ENCODE measurements around the gene PLXNA4.

The PLXNA4 gene

GRCh38 chr7:132161533-132161915 lies 414.7 kb downstream of the PLXNA4 start:
- no CpG with 5 or more reads among the region's 12 CpGs for WGBS (ENCODE audit: extremely low coverage, insufficient coverage, insufficient read length)
- Histone ChIP-seq H3K18ac (ENCODE audit: low read length) (no peak overlapping the region), H3K9ac (ENCODE audit: low read length) (no peak overlapping the region), H3K4ac (ENCODE audit: low read depth, low read length) (no peak overlapping the region), H2BK120ac (ENCODE audit: insufficient read depth, low read length, poor library complexity) (no peak overlapping the region), H3K36me3 (ENCODE audit: control insufficient read depth in 1 of 2, insufficient read depth in 2 of 2, low read length in 2 of 2) (no peaks in the 10 kb centered on the region), H3K79me1 (ENCODE audit: low read length) (no peaks in the 10 kb centered on the region), H3K79me2 (ENCODE audit: control insufficient read depth, insufficient read depth, low read length, poor library complexity) (no peaks in the 10 kb centered on the region), H3K27me3 (ENCODE audit: insufficient read depth, low read length) (no peaks in the 10 kb centered on the region), H3K4me3 (ENCODE audit: low read depth, low read length) (no peak overlapping the region), H3K14ac (ENCODE audit: low read length) (no peak overlapping the region), H3K27ac (ENCODE audit: low read depth, low read length) (no peak overlapping the region), H4K8ac (ENCODE audit: low read depth, low read length) (no peak overlapping the region), H2BK12ac (ENCODE audit: low read length) (no peak overlapping the region), H2BK5ac (ENCODE audit: low read depth, low read length, poor library complexity) (no peak overlapping the region), H2AK5ac (ENCODE audit: low read length) (no peak overlapping the region), H4K91ac (ENCODE audit: low read depth, low read length) (no peak overlapping the region), H3K4me2 (ENCODE audit: low read length) (no peak overlapping the region), H2AFZ (ENCODE audit: insufficient read depth, low read length, poor library complexity) (no peak overlapping the region), H3K9me3 (ENCODE audit: insufficient read depth, low read depth, low read length) (peaks cover 3% of the 10 kb centered on the region), H3K4me1 (ENCODE audit: control insufficient read depth in 1 of 2, insufficient read depth in 2 of 2, low read length in 2 of 2) (no peaks in the 10 kb centered on the region), H3K23ac (ENCODE audit: low read length) (no peak overlapping the region), H4K12ac (ENCODE audit: low read depth, low read length) (no peak overlapping the region)
- no peak for DNase-seq

DNA sequence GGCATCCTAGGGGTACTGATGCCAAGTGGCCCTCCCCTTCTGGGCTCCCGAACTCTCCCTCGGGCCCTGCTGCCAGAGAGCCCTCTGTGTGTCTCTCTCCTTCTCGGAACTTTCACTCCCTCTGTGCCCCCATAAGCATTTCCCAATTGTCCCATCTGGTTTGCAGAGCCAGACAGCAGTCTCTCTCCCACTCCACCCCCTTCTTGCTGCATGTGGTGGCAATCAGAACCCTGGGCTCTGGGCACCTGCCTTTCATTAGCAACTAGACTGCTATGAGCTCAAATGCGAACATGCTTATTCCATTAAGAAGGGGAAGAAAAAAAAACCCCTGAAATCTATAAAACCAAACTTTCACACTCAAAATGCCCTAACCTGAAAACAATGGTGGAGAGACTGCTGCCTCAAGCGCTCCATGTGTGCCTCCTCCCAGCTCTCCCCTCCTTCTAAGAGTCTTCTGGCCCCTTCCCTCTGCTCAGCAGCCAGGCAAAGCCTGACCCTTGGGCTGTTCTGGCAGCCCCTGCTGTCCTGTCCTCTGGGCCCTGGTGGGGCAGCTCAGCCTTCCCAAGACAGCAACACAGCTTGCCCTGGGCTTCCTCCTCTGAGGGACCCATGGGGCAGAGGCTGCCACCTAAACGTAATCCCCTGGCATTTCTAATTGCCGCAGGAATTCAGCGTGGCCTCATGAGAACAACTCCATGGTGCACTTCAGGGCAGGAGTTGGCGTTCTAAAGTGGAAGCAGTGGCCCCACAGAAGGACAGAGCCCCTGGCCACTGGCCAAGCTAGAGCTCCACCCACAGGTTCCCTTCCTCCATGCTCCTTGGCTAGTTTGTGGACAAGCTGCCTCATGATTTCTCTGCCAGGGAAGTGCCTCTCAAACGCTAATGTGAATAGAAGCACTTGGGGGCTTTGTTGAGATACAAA lies 415.4 kb downstream of the PLXNA4 start:
- Histone ChIP-seq H3K23ac (ENCODE audit: low read length) (no peak overlapping the region), H2BK5ac (ENCODE audit: low read depth, low read length, poor library complexity) (no peak overlapping the region), H4K12ac (ENCODE audit: low read depth, low read length) (no peak overlapping the region), H3K18ac (ENCODE audit: low read length) (no peak overlapping the region), H2BK120ac (ENCODE audit: insufficient read depth, low read length, poor library complexity) (no peak overlapping the region), H3K79me1 (ENCODE audit: low read length) (no peaks in the 10 kb centered on the region), H4K8ac (ENCODE audit: low read depth, low read length) (no peak overlapping the region), H3K9ac (ENCODE audit: low read length) (no peak overlapping the region), H3K4me1 (ENCODE audit: control insufficient read depth in 1 of 2, insufficient read depth in 2 of 2, low read length in 2 of 2) (no peaks in the 10 kb centered on the region), H2BK12ac (ENCODE audit: low read length) (no peak overlapping the region), H2AFZ (ENCODE audit: insufficient read depth, low read length, poor library complexity) (no peak overlapping the region), H3K14ac (ENCODE audit: low read length) (no peak overlapping the region), H3K4ac (ENCODE audit: low read depth, low read length) (no peak overlapping the region), H3K4me2 (ENCODE audit: low read length) (no peak overlapping the region), H3K9me3 (ENCODE audit: insufficient read depth, low read depth, low read length) (peaks cover 3% of the 10 kb centered on the region), H3K27me3 (ENCODE audit: insufficient read depth, low read length) (no peaks in the 10 kb centered on the region), H3K79me2 (ENCODE audit: control insufficient read depth, insufficient read depth, low read length, poor library complexity) (no peaks in the 10 kb centered on the region), H2AK5ac (ENCODE audit: low read length) (no peak overlapping the region), H3K27ac (ENCODE audit: low read depth, low read length) (no peak overlapping the region), H3K36me3 (ENCODE audit: control insufficient read depth in 1 of 2, insufficient read depth in 2 of 2, low read length in 2 of 2) (no peaks in the 10 kb centered on the region), H3K4me3 (ENCODE audit: low read depth, low read length) (no peak overlapping the region), H4K91ac (ENCODE audit: low read depth, low read length) (no peak overlapping the region)
- no peak for DNase-seq
- WGBS (ENCODE audit: extremely low coverage, insufficient coverage, insufficient read length) = no CpG with 5 or more reads among the region's 10 CpGs

- Histone ChIP-seq H3K36me3 (ENCODE audit: control insufficient read depth in 1 of 2, insufficient read depth in 2 of 2, low read length in 2 of 2) (no peaks in the 10 kb centered on the region), H3K4ac (ENCODE audit: low read depth, low read length) (no peak overlapping the region), H2AK5ac (ENCODE audit: low read length) (no peak overlapping the region), H2BK5ac (ENCODE audit: low read depth, low read length, poor library complexity) (no peak overlapping the region), H4K12ac (ENCODE audit: low read depth, low read length) (no peak overlapping the region), H3K4me3 (ENCODE audit: low read depth, low read length) (no peak overlapping the region), H3K9ac (ENCODE audit: low read length) (no peak overlapping the region), H2BK12ac (ENCODE audit: low read length) (no peak overlapping the region), H3K9me3 (ENCODE audit: insufficient read depth, low read depth, low read length) (no peaks in the 10 kb centered on the region), H3K79me2 (ENCODE audit: control insufficient read depth, insufficient read depth, low read length, poor library complexity) (no peaks in the 10 kb centered on the region), H3K27ac (ENCODE audit: low read depth, low read length) (no peak overlapping the region), H3K14ac (ENCODE audit: low read length) (no peak overlapping the region), H3K18ac (ENCODE audit: low read length) (no peak overlapping the region), H3K4me2 (ENCODE audit: low read length) (no peak overlapping the region), H3K27me3 (ENCODE audit: insufficient read depth, low read length) (no peaks in the 10 kb centered on the region), H3K23ac (ENCODE audit: low read length) (no peak overlapping the region), H4K8ac (ENCODE audit: low read depth, low read length) (no peak overlapping the region), H4K91ac (ENCODE audit: low read depth, low read length) (no peak overlapping the region), H3K79me1 (ENCODE audit: low read length) (no peaks in the 10 kb centered on the region), H2BK120ac (ENCODE audit: insufficient read depth, low read length, poor library complexity) (no peak overlapping the region), H2AFZ (ENCODE audit: insufficient read depth, low read length, poor library complexity) (no peak overlapping the region), H3K4me1 (ENCODE audit: control insufficient read depth in 1 of 2, insufficient read depth in 2 of 2, low read length in 2 of 2) (no peaks in the 10 kb centered on the region)
- WGBS (ENCODE audit: extremely low coverage, insufficient coverage, insufficient read length) = no CpG with 5 or more reads among the region's 3 CpGs
- DNase-seq = peak; percentile 62 to 81
These were observed 417.4 kb downstream of the PLXNA4 start for GRCh38 chr7:132158841-132159240.

DNA sequence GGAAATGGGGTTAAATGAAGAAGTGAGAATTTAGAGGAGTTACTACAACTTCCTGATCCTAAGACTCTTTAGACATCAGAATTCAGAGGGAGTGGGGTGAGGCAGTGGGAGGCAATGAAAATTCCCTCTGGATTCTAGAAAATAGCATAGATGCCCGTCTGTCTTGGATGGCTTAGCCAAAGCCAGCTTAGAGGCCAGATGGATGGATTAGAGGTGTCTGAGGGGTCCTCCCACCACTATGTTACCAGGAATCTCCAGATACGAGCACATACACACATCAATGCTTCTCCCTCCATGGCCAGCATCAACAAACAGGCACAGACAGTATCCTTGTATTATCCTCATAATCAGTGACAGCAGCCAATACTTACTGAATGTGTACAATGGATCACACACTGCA lies 418.1 kb downstream of the PLXNA4 start:
- H4K8ac ChIP-seq (ENCODE audit: low read depth, low read length) = no peak overlapping the region
- H3K27ac ChIP-seq (ENCODE audit: low read depth, low read length) = no peak overlapping the region
- no peak overlapping the region for H2AFZ ChIP-seq (ENCODE audit: insufficient read depth, low read length, poor library complexity)
- no peak overlapping the region for H2BK12ac ChIP-seq (ENCODE audit: low read length)
- no peaks in the 10 kb centered on the region for H3K9me3 ChIP-seq (ENCODE audit: insufficient read depth, low read depth, low read length)
- H2BK5ac ChIP-seq (ENCODE audit: low read depth, low read length, poor library complexity) = no peak overlapping the region
- no peaks in the 10 kb centered on the region for H3K36me3 ChIP-seq (ENCODE audit: control insufficient read depth in 1 of 2, insufficient read depth in 2 of 2, low read length in 2 of 2)
- no peaks in the 10 kb centered on the region for H3K79me1 ChIP-seq (ENCODE audit: low read length)
- no peaks in the 10 kb centered on the region for H3K79me2 ChIP-seq (ENCODE audit: control insufficient read depth, insufficient read depth, low read length, poor library complexity)
- no peak overlapping the region for H2AK5ac ChIP-seq (ENCODE audit: low read length)
- no peak overlapping the region for H4K91ac ChIP-seq (ENCODE audit: low read depth, low read length)
- H3K4me3 ChIP-seq (ENCODE audit: low read depth, low read length) = no peak overlapping the region
- no peaks in the 10 kb centered on the region for H3K27me3 ChIP-seq (ENCODE audit: insufficient read depth, low read length)
- H3K14ac ChIP-seq (ENCODE audit: low read length) = no peak overlapping the region
- H3K4me2 ChIP-seq (ENCODE audit: low read length) = no peak overlapping the region
- no peak overlapping the region for H3K23ac ChIP-seq (ENCODE audit: low read length)
- H3K9ac ChIP-seq (ENCODE audit: low read length) = no peak overlapping the region
- no peak overlapping the region for H3K18ac ChIP-seq (ENCODE audit: low read length)
- WGBS (ENCODE audit: extremely low coverage, insufficient coverage, insufficient read length) = no CpG with 5 or more reads among the region's 2 CpGs
- H2BK120ac ChIP-seq (ENCODE audit: insufficient read depth, low read length, poor library complexity) = no peak overlapping the region
- no peak for DNase-seq
- H4K12ac ChIP-seq (ENCODE audit: low read depth, low read length) = no peak overlapping the region
- H3K4me1 ChIP-seq (ENCODE audit: control insufficient read depth in 1 of 2, insufficient read depth in 2 of 2, low read length in 2 of 2) = no peaks in the 10 kb centered on the region
- H3K4ac ChIP-seq (ENCODE audit: low read depth, low read length) = no peak overlapping the region

Measured in trophoblast cell (in vitro differentiated cells and primary cell).